Neuronal stem cell (in vitro differentiated cells): ENCODE measurements around the gene CDH6.
"Not testable (repeated sequence)": the region's sequence is repeated elsewhere in the genome, so short reads cannot be mapped to it uniquely, and the experiment has no call there.

Source experiments
- DNase-seq: peaks from one replicate; pipeline ENCODE4 v3.0.0-alpha.2; 2013; ENCODE audit warnings: low spot score
- H2AFZ ChIP-seq: one replicate; pipeline ENCODE4 v1.6.1; 2013; ENCODE audit warnings: mild to moderate bottlenecking, low read length, inconsistent platforms
- H2AK5ac ChIP-seq: 2 replicates; pipeline ENCODE4 v1.6.1; 2013; ENCODE audit warnings: low read depth, mild to moderate bottlenecking, inconsistent platforms, low read length, moderate library complexity, mixed read lengths
- H2BK120ac ChIP-seq: 2 replicates; pipeline ENCODE4 v1.6.1; 2013; ENCODE audit warnings: low read depth, mild to moderate bottlenecking, inconsistent platforms, low read length, moderate library complexity, mixed read lengths
- H2BK12ac ChIP-seq: one replicate; pipeline ENCODE4 v1.6.1; 2013; ENCODE audit warnings: low read length, inconsistent platforms
- H2BK15ac ChIP-seq: 2 replicates; pipeline ENCODE4 v1.6.1; 2013; ENCODE audit warnings: mild to moderate bottlenecking, low read length, inconsistent platforms, mixed read lengths
- H2BK5ac ChIP-seq: one replicate; pipeline ENCODE4 v1.6.1; 2013; ENCODE audit warnings: inconsistent platforms, mild to moderate bottlenecking, low read length, moderate library complexity
- H3K14ac ChIP-seq: one replicate; pipeline ENCODE4 v1.6.1; 2013; ENCODE audit warnings: low read length, inconsistent platforms
- H3K18ac ChIP-seq: 2 replicates; pipeline ENCODE4 v1.6.1; 2013; ENCODE audit warnings: low read length, inconsistent platforms
- H3K23ac ChIP-seq: 2 replicates; pipeline ENCODE4 v1.6.1; 2013; ENCODE audit warnings: low read depth, mild to moderate bottlenecking, mixed read lengths, low read length, inconsistent platforms; ENCODE audit not compliant: poor library complexity
- H3K27ac ChIP-seq: replicated peaks from 3 replicates; pipeline ENCODE4 v1.5.1; 2013; ENCODE audit warnings: low read length, inconsistent platforms
- H3K27me3 ChIP-seq, 3 experiments: 2 replicates each; pipeline ENCODE4 v1.6.1; 2013; ENCODE audit warnings: low read length in 3 of 3, mild to moderate bottlenecking in 2 of 3, inconsistent platforms in 1 of 3, low read depth in 1 of 3, mixed read lengths in 1 of 3, moderate library complexity in 1 of 3; ENCODE audit not compliant: control insufficient read depth in 3 of 3, insufficient read depth in 3 of 3
- H3K36me3 ChIP-seq, 2 donors: replicated peaks in 1 of 2; 2 replicates each; pipeline ENCODE4 v1.6.1; 2013; ENCODE audit warnings: low read length in 2 of 2; ENCODE audit not compliant: control insufficient read depth in 2 of 2, insufficient read depth in 2 of 2
- H3K4ac ChIP-seq: 2 replicates; pipeline ENCODE4 v1.6.1; 2013; ENCODE audit warnings: inconsistent platforms, mild to moderate bottlenecking, low read length, moderate library complexity
- H3K4me1 ChIP-seq, 2 donors: 1 replicate in 1 of 2; 2 replicates in 1 of 2; pipeline ENCODE4 v1.6.1; 2013; ENCODE audit warnings: low read length in 2 of 2, low read depth in 1 of 2; ENCODE audit not compliant: control insufficient read depth in 2 of 2, insufficient read depth in 1 of 2
- H3K4me2 ChIP-seq: one replicate; pipeline ENCODE4 v1.6.1; 2013; ENCODE audit warnings: mild to moderate bottlenecking, low read length, inconsistent platforms; ENCODE audit not compliant: insufficient read depth, poor library complexity, severe bottlenecking
- H3K4me3 ChIP-seq, 2 donors: 2 replicates each; pipeline ENCODE4 v1.5.1; 2013; ENCODE audit warnings: low read length in 2 of 2, mild to moderate bottlenecking in 2 of 2, inconsistent platforms in 1 of 2, moderate library complexity in 1 of 2
- H3K79me1 ChIP-seq: one replicate; pipeline ENCODE4 v1.6.1; 2013; ENCODE audit warnings: low read depth, mild to moderate bottlenecking, inconsistent platforms, low read length, moderate library complexity
- H3K9ac ChIP-seq: one replicate; pipeline ENCODE4 v1.6.1; 2013; ENCODE audit warnings: mild to moderate bottlenecking, low read depth, low read length, inconsistent platforms; ENCODE audit not compliant: poor library complexity
- H3K9me3 ChIP-seq, 2 donors: replicated peaks in 1 of 2; 2 replicates each; pipeline versions ENCODE3 to v1.6.1; 2013; ENCODE audit warnings: low read length in 2 of 2, mild to moderate bottlenecking in 2 of 2, inconsistent platforms in 1 of 2, low read depth in 1 of 2, mixed read lengths in 1 of 2, moderate library complexity in 1 of 2; ENCODE audit not compliant: control insufficient read depth in 2 of 2, insufficient read depth in 1 of 2
- H4K8ac ChIP-seq: one replicate; pipeline ENCODE4 v1.6.1; 2013; ENCODE audit warnings: low read depth, mild to moderate bottlenecking, inconsistent platforms, low read length, moderate library complexity
- H4K91ac ChIP-seq: one replicate; pipeline ENCODE4 v1.6.1; 2013; ENCODE audit warnings: low read length, low read depth, mild to moderate bottlenecking, inconsistent platforms; ENCODE audit not compliant: poor library complexity
- WGBS, 2 donors: extraction: QIAGEN DNeasy Blood & Tissue Kit; methylation state at CpG; one replicate each; pipeline ENCODE4 v1.1.7; 2013; ENCODE audit warnings: missing lambda C conversion rate in 2 of 2, mixed read lengths in 1 of 2; ENCODE audit not compliant: insufficient read length in 2 of 2, insufficient replicate concordance in 1 of 2; ENCODE audit errors: extremely low coverage in 2 of 2; 5-methylcytosine and 5-hydroxymethylcytosine counted together

The CDH6 gene

DNA sequence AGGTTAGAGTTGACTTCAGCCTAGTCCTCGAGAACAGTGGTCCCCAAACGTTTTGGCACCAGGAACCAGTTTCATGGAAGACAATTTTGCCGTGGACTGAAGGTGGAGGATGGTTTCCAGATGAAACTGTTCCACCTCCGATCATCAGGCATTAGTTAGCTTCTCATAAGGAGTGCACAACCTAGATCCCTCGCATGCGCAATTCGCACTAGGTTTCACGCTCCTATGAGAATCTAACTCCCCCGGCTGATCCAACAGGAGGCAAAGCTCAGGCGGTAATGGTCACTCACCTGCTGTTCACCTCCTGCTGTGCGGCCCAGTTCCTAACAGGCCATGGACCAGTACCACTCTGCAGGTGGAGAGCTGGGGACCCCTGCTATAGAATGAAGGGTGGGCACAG, 163.6 kb downstream of the CDH6 start:
- H2BK5ac ChIP-seq = no peak overlapping the region
- H4K91ac ChIP-seq = no peak overlapping the region
- no peak overlapping the region for H3K18ac ChIP-seq
- no peak overlapping the region for H2BK120ac ChIP-seq
- no peak overlapping the region for H4K8ac ChIP-seq
- no peak overlapping the region for H2BK15ac ChIP-seq
- no peak overlapping the region for H2AK5ac ChIP-seq
- H3K4me2 ChIP-seq = no peak overlapping the region
- peaks cover 0 to 3% of the 10 kb centered on the region in 2 donors for H3K9me3 ChIP-seq
- DNase-seq = no peak
- no peak overlapping the region for H3K4ac ChIP-seq
- H3K23ac ChIP-seq = no peak overlapping the region
- H3K79me1 ChIP-seq = no peaks in the 10 kb centered on the region
- no peak overlapping the region for H2AFZ ChIP-seq
- peaks cover 0 to 11% of the 10 kb centered on the region in 2 donors for H3K4me1 ChIP-seq
- H3K14ac ChIP-seq = no peak overlapping the region
- WGBS, 2 donors = no CpG with 5 or more reads among the region's 11 CpGs
- no peak overlapping the region for H3K9ac ChIP-seq
- no peaks in the 10 kb centered on the region for H3K27me3 ChIP-seq
- no peak overlapping the region for H3K4me3 ChIP-seq
- no peaks in the 10 kb centered on the region for H3K36me3 ChIP-seq
- H2BK12ac ChIP-seq = no peak overlapping the region
- H3K27ac ChIP-seq = no peak overlapping the region

DNA sequence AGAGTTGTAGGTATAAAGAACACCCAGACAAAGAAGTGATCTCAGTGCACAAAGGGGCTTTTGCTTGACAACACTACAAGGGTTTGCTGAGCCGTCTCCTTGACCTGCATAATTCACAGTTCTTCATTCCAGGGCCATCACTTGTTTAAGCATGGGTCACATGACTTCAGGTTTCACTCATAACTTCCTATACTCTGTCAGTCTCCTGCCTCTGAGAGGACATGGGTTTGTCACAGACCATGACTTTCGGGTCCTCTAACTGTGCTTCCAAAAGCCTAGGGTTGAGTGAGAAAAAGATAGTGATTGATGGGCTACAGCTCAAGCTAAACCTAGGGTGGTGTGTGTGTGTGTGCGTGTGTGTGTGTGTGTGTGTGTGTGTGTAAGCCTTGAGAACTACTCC, 166.4 kb downstream of the CDH6 start:
- no peaks in the 10 kb centered on the region for H3K27me3 ChIP-seq
- H2AK5ac ChIP-seq = no peak overlapping the region
- H2BK15ac ChIP-seq = no peak overlapping the region
- no peak overlapping the region for H3K14ac ChIP-seq
- no peak overlapping the region for H4K8ac ChIP-seq
- H3K36me3 ChIP-seq = no peaks in the 10 kb centered on the region
- H3K79me1 ChIP-seq = no peaks in the 10 kb centered on the region
- H2BK12ac ChIP-seq = no peak overlapping the region
- no CpG with 5 or more reads among the region's 3 CpGs for WGBS, 2 donors
- H3K4ac ChIP-seq = no peak overlapping the region
- no peak overlapping the region for H2BK5ac ChIP-seq
- H3K4me1 ChIP-seq = peaks cover 0 to 19% of the 10 kb centered on the region in 2 donors
- DNase-seq = no peak
- H3K9me3 ChIP-seq = peaks cover 0 to 3% of the 10 kb centered on the region in 2 donors
- no peak overlapping the region for H4K91ac ChIP-seq
- H2AFZ ChIP-seq = no peak overlapping the region
- no peak overlapping the region for H2BK120ac ChIP-seq
- no peak overlapping the region for H3K27ac ChIP-seq
- no peak overlapping the region for H3K4me2 ChIP-seq
- no peak overlapping the region for H3K18ac ChIP-seq
- no peak overlapping the region for H3K23ac ChIP-seq
- no peak overlapping the region for H3K9ac ChIP-seq
- H3K4me3 ChIP-seq = no peak overlapping the region

- whole genome bisulfite sequencing, 2 donors = no CpG with 5 or more reads among the region's 1 CpG
- H2BK15ac ChIP-seq = no peak overlapping the region
- no peak overlapping the region for H3K4me2 ChIP-seq
- H3K14ac ChIP-seq = no peak overlapping the region
- no peak overlapping the region for H4K8ac ChIP-seq
- H3K36me3 ChIP-seq = no peaks in the 10 kb centered on the region
- no peaks in the 10 kb centered on the region for H3K9me3 ChIP-seq
- H2BK5ac ChIP-seq = no peak overlapping the region
- no peak overlapping the region for H4K91ac ChIP-seq
- no peak overlapping the region for H3K4ac ChIP-seq
- H3K27me3 ChIP-seq = peaks cover 0 to 2% (median 0%) of the 10 kb centered on the region in 3 experiments
- no peak for DNase-seq
- no peaks in the 10 kb centered on the region for H3K79me1 ChIP-seq
- no peak overlapping the region for H3K27ac ChIP-seq
- H2BK12ac ChIP-seq = no peak overlapping the region
- peaks cover 0 to 19% of the 10 kb centered on the region in 2 donors for H3K4me1 ChIP-seq
- H2AK5ac ChIP-seq = no peak overlapping the region
- no peak overlapping the region for H2BK120ac ChIP-seq
- H3K23ac ChIP-seq = no peak overlapping the region
- H3K18ac ChIP-seq = no peak overlapping the region
- H3K9ac ChIP-seq = no peak overlapping the region
- no peak overlapping the region for H3K4me3 ChIP-seq
- H2AFZ ChIP-seq = peak overlapping the region; percentile 31
Measured at GRCh38 chr5:31361234-31361633, 167.7 kb downstream of the CDH6 start.

GRCh38 chr5:31361704-31362528, 168.4 kb downstream of the CDH6 start:
- not testable (repeated sequence) for H2BK12ac ChIP-seq, H2BK5ac ChIP-seq, H3K27ac ChIP-seq, H3K79me1 ChIP-seq, H3K23ac ChIP-seq, H4K8ac ChIP-seq, H3K4ac ChIP-seq, H2BK120ac ChIP-seq, H3K14ac ChIP-seq, H3K18ac ChIP-seq, H2BK15ac ChIP-seq, H3K9me3 ChIP-seq, H3K4me3 ChIP-seq, H3K9ac ChIP-seq, H2AK5ac ChIP-seq, H3K27me3 ChIP-seq, H3K4me2 ChIP-seq, H4K91ac ChIP-seq, H3K36me3 ChIP-seq, DNase-seq
- peak overlapping the region; percentile 31 for H2AFZ ChIP-seq
- peaks cover 0 to 24% of the 10 kb centered on the region in 2 donors for H3K4me1 ChIP-seq
- WGBS, 2 donors = no CpG with 5 or more reads among the region's 6 CpGs
